HG02973 (cell line): ENCODE results near the gene ZFHX3.

Experiments used
- ATAC-seq: cut with Tn5 transposase; IDR thresholded peaks from one replicate; pipeline ENCODE4 v1.9.1; 2021; ENCODE audit warnings: moderate library complexity; ENCODE audit not compliant: unreplicated experiment

ZFHX3 gene

GRCh38 chr16:72886346-72886974 lies 161.5 kb downstream of the ZFHX3 start:
- no peak for ATAC-seq

- no peak for ATAC-seq
Measured at GRCh38 chr16:72884573-72884972, 163.4 kb downstream of the ZFHX3 start.

- no peak for ATAC-seq
Measured at GRCh38 chr16:72884037-72884436, 163.9 kb downstream of the ZFHX3 start.

- ATAC-seq, result no peak
Measured at GRCh38 chr16:72879846-72880245, 168.1 kb downstream of the ZFHX3 start.

GRCh38 chr16:72878301-72879269 lies 169.3 kb downstream of the ZFHX3 start:
- no peak for ATAC-seq

GRCh38 chr16:72877374-72878028 lies 170.4 kb downstream of the ZFHX3 start:
- ATAC-seq, result no peak

- no peak for ATAC-seq
Measured at GRCh38 chr16:72876981-72877373, 171.0 kb downstream of the ZFHX3 start.

GRCh38 chr16:72876221-72876620 lies 171.7 kb downstream of the ZFHX3 start:
- no peak for ATAC-seq

- ATAC-seq, result no peak
Measured at GRCh38 chr16:72875291-72876031, 172.5 kb downstream of the ZFHX3 start.

- no peak for ATAC-seq
Measured at GRCh38 chr16:72873853-72874252, 174.1 kb downstream of the ZFHX3 start.

GRCh38 chr16:72873044-72873443 lies 174.9 kb downstream of the ZFHX3 start:
- ATAC-seq, result no peak

GRCh38 chr16:72865835-72866234 lies 182.1 kb downstream of the ZFHX3 start:
- ATAC-seq, result no peak

- ATAC-seq, result no peak
Measured at GRCh38 chr16:72865258-72865657, 182.7 kb downstream of the ZFHX3 start.

- ATAC-seq, result no peak
Measured at GRCh38 chr16:72864130-72864833, 183.6 kb downstream of the ZFHX3 start.

GRCh38 chr16:72862090-72862489 lies 185.8 kb downstream of the ZFHX3 start:
- ATAC-seq, result no peak

- ATAC-seq, result no peak
Measured at GRCh38 chr16:72860726-72861562, 187.0 kb downstream of the ZFHX3 start.

- no peak for ATAC-seq
Measured at GRCh38 chr16:72859581-72859980, 188.3 kb downstream of the ZFHX3 start.

GRCh38 chr16:72858665-72859493 lies 189.0 kb downstream of the ZFHX3 start:
- ATAC-seq, result no peak
